IMR-90 (cell line): ENCODE results near the gene CPTP. TPM values are rescaled to one million over a fixed set of nuclear protein-coding genes. Genes with fewer than 3 reads are reported as not detected.

ENCODE experiments used
- ATAC-seq: fragments of 200-7000 bp; cut with Tn5 transposase; 2 replicates; pipeline ENCODE4 v1.9.1; 2020; ENCODE audit warnings: low read depth, mild to moderate bottlenecking, moderate library complexity
- BruUV-seq: library from RNA; stranded (reverse); fragments of 400-500 nt; replicated peaks from 2 replicates; lab custom pipeline; 2021; lab: Mats Ljungman, UMichigan
- CTCF ChIA-PET: fragments of 300-600 bp; formaldehyde crosslinking; extraction: SDS; loops from one replicate; lab custom pipeline; 2021; ENCODE audit warnings: antibody characterized with exemption; lab: Yijun Ruan, JAX
- POLR2A ChIA-PET: fragments of 300-600 bp; sonication (Branson Sonifier 250); formaldehyde crosslinking; loops from one replicate; lab custom pipeline; 2022; ENCODE audit warnings: antibody characterized with exemption; ENCODE audit not compliant: unreplicated experiment; lab: Charles Lee
- DNase-seq: peaks from one replicate; pipeline ENCODE4 v3.0.0; 2013
- H2AFZ ChIP-seq: replicated peaks from 2 replicates; pipeline ENCODE3; 2013; ENCODE audit warnings: low read length, mild to moderate bottlenecking; ENCODE audit not compliant: poor library complexity
- H2AK5ac ChIP-seq: 2 replicates; pipeline ENCODE4 v1.6.1; 2013; ENCODE audit warnings: low read depth, low read length, inconsistent platforms
- H2AK9ac ChIP-seq: replicated peaks from 2 replicates; pipeline ENCODE3; 2013; ENCODE audit warnings: mild to moderate bottlenecking, low read depth, low read length, moderate library complexity; ENCODE audit not compliant: poor library complexity
- H2BK120ac ChIP-seq: 2 replicates; pipeline ENCODE4 v1.6.1; 2013; ENCODE audit warnings: low read depth, low read length, inconsistent platforms
- H2BK15ac ChIP-seq: 3 replicates; pipeline ENCODE4 v1.6.1; 2013; ENCODE audit warnings: low read depth, low read length, inconsistent platforms
- H2BK20ac ChIP-seq: 2 replicates; pipeline ENCODE4 v1.6.1; 2013; ENCODE audit warnings: low read depth, mild to moderate bottlenecking, inconsistent platforms, low read length, moderate library complexity
- H2BK5ac ChIP-seq: 2 replicates; pipeline ENCODE4 v1.6.1; 2013; ENCODE audit warnings: mild to moderate bottlenecking, low read depth, low read length, inconsistent platforms; ENCODE audit not compliant: poor library complexity, severe bottlenecking
- H3K14ac ChIP-seq: replicated peaks from 2 replicates; pipeline ENCODE4 v1.6.1; 2013; ENCODE audit warnings: low read depth, low read length, inconsistent platforms
- H3K18ac ChIP-seq: 2 replicates; pipeline ENCODE4 v1.6.1; 2013; ENCODE audit warnings: low read depth, low read length, control low read depth
- H3K23ac ChIP-seq: 2 replicates; pipeline ENCODE4 v1.6.1; 2013; ENCODE audit warnings: low read depth, low read length, inconsistent platforms
- H3K27ac ChIP-seq: 2 replicates; pipeline ENCODE4 v1.5.1; 2013; ENCODE audit warnings: mild to moderate bottlenecking, control low read depth, low read length; ENCODE audit not compliant: insufficient read depth
- H3K27me3 ChIP-seq: 2 replicates; pipeline ENCODE4 v1.6.1; 2013; ENCODE audit warnings: low read length; ENCODE audit not compliant: control insufficient read depth, insufficient read depth
- H3K36me3 ChIP-seq: 2 replicates; pipeline ENCODE4 v1.6.1; 2013; ENCODE audit warnings: low read length, mixed read lengths; ENCODE audit not compliant: control insufficient read depth, insufficient read depth
- H3K4ac ChIP-seq: 2 replicates; pipeline ENCODE4 v1.6.1; 2013; ENCODE audit warnings: low read depth, low read length, inconsistent platforms
- H3K4me1 ChIP-seq: 2 replicates; pipeline ENCODE4 v1.6.1; 2013; ENCODE audit warnings: low read length, mixed read lengths; ENCODE audit not compliant: control insufficient read depth, insufficient read depth
- H3K4me2 ChIP-seq: 2 replicates; pipeline ENCODE4 v1.6.1; 2013; ENCODE audit warnings: low read depth, mild to moderate bottlenecking, control low read depth, low read length, moderate library complexity
- H3K4me3 ChIP-seq: 2 replicates; pipeline ENCODE4 v1.5.1; 2013; ENCODE audit warnings: low read depth, mild to moderate bottlenecking, control low read depth, low read length, moderate library complexity; ENCODE audit not compliant: insufficient read depth
- H3K56ac ChIP-seq: 2 replicates; pipeline ENCODE4 v1.6.1; 2013; ENCODE audit warnings: low read length, inconsistent platforms; ENCODE audit not compliant: insufficient read depth; ENCODE audit errors: extremely low read depth
- H3K79me1 ChIP-seq, 2 experiments: 2 replicates each; pipeline ENCODE4 v1.6.1; 2013; ENCODE audit warnings: low read length in 2 of 2, inconsistent platforms in 1 of 2, low read depth in 1 of 2
- H3K9ac ChIP-seq: 2 replicates; pipeline ENCODE4 v1.6.1; 2013; ENCODE audit warnings: low read depth, low read length, control low read depth
- H3K9me1 ChIP-seq: 2 replicates; pipeline ENCODE4 v1.6.1; 2013; ENCODE audit warnings: low read length, inconsistent platforms; ENCODE audit not compliant: insufficient read depth
- H3K9me3 ChIP-seq: 2 replicates; pipeline ENCODE4 v1.6.1; 2013; ENCODE audit warnings: low read length; ENCODE audit not compliant: control insufficient read depth, insufficient read depth
- H4K20me1 ChIP-seq: 2 replicates; pipeline ENCODE4 v1.6.1; 2013; ENCODE audit warnings: low read length, inconsistent platforms; ENCODE audit not compliant: insufficient read depth
- H4K5ac ChIP-seq: 2 replicates; pipeline ENCODE4 v1.6.1; 2013; ENCODE audit warnings: mild to moderate bottlenecking, low read depth, low read length, control low read depth
- H4K8ac ChIP-seq, 2 experiments: 2 replicates each; pipeline ENCODE4 v1.6.1; 2013; ENCODE audit warnings: low read depth in 2 of 2, low read length in 2 of 2, control low read depth in 1 of 2, inconsistent platforms in 1 of 2
- H4K91ac ChIP-seq: 2 replicates; pipeline ENCODE4 v1.6.1; 2013; ENCODE audit warnings: low read depth, low read length, inconsistent platforms; ENCODE audit not compliant: insufficient read depth
- BHLHE40 ChIP-seq: fragments of 150-350 bp; IDR thresholded peaks from 2 replicates; pipeline ENCODE4 v1.6.1; 2016; ENCODE audit warnings: mild to moderate bottlenecking, low read depth, low read length
- CEBPB ChIP-seq: IDR thresholded peaks from 2 replicates; pipeline ENCODE4 v1.6.1; 2012; ENCODE audit warnings: low read depth, low read length, improper control_type of control experiment
- CHD1 ChIP-seq: IDR thresholded peaks from 2 replicates; pipeline ENCODE4 v1.6.1; 2012; ENCODE audit warnings: low read depth, low read length, improper control_type of control experiment
- FOS ChIP-seq: fragments of 150-350 bp; IDR thresholded peaks from 2 replicates; pipeline ENCODE4 v1.6.1; 2016; ENCODE audit warnings: low read depth, low read length
- MAFK ChIP-seq: IDR thresholded peaks from 2 replicates; pipeline ENCODE4 v1.6.1; 2012; ENCODE audit warnings: low read depth, low read length, improper control_type of control experiment
- MAZ ChIP-seq: IDR thresholded peaks from 2 replicates; pipeline ENCODE4 v1.6.1; 2012; ENCODE audit warnings: low read depth, mild to moderate bottlenecking, low read length, improper control_type of control experiment, moderate library complexity, borderline replicate concordance
- MXI1 ChIP-seq: IDR thresholded peaks from 2 replicates; pipeline ENCODE4 v1.6.1; 2012; ENCODE audit warnings: low read depth, mild to moderate bottlenecking, low read length, moderate library complexity, borderline replicate concordance
- NFE2L2 ChIP-seq: fragments of 150-350 bp; IDR thresholded peaks from 2 replicates; pipeline ENCODE4 v1.6.1; 2016; ENCODE audit warnings: low read depth, mild to moderate bottlenecking, low read length
- POLR2A ChIP-seq: IDR thresholded peaks from 2 replicates; pipeline ENCODE4 v1.6.1; 2012; ENCODE audit warnings: mild to moderate bottlenecking, low read depth, low read length
- RAD21 ChIP-seq: IDR thresholded peaks from 2 replicates; pipeline ENCODE4 v1.6.1; 2012; ENCODE audit warnings: low read length, improper control_type of control experiment
- RCOR1 ChIP-seq: IDR thresholded peaks from 2 replicates; pipeline ENCODE4 v1.6.1; 2012; ENCODE audit warnings: mild to moderate bottlenecking, low read length, improper control_type of control experiment; ENCODE audit not compliant: insufficient replicate concordance
- RFX5 ChIP-seq: IDR thresholded peaks from 2 replicates; pipeline ENCODE4 v1.8.0; 2012; ENCODE audit warnings: low read depth, mild to moderate bottlenecking, low read length, moderate library complexity
- SMC3 ChIP-seq: fragments of 150-350 bp; IDR thresholded peaks from 2 replicates; pipeline ENCODE4 v1.6.1; 2016; ENCODE audit warnings: low read depth, mild to moderate bottlenecking, antibody characterized with exemption, low read length, moderate library complexity
- WGBS, 2 experiments: methylation state at CpG; one replicate each; pipeline versions ENCODE4 v1.1.5 to v1.1.7; 2013; ENCODE audit warnings: missing lambda C conversion rate in 2 of 2; ENCODE audit not compliant: insufficient read length in 1 of 2; ENCODE audit errors: extremely low coverage in 2 of 2; 5-methylcytosine and 5-hydroxymethylcytosine counted together
- dilution Hi-C: fragments of 300-500 bp; cut with HindIII; formaldehyde crosslinking; loops from one replicate; pipeline ENCODE4 v1.14.3; 2018; ENCODE audit warnings: low sequenced_read_pairs; ENCODE audit not compliant: unreplicated experiment
- in situ Hi-C: fragments of 300-500 bp; cut with MboI; formaldehyde crosslinking; loops from 3 replicates; pipeline ENCODE4 v1.14.3; 2019; ENCODE audit warnings: low sequenced_read_pairs, inconsistent platforms, mixed read lengths
- intact Hi-C: fragments of 100-400 bp; cut with micrococcal nuclease; formaldehyde crosslinking; loops from 2 replicates; pipeline ENCODE4 v1.10.0; 2022
- polyA plus RNA-seq, 3 experiments: library from polyadenylated mRNA; depleted of rRNA; stranded (reverse); fragments of >200 nt; gene quantifications; 2 replicates each; pipeline ENCODE4 v1.2.3, GENCODE V29; 2012; ENCODE audit warnings: low replicate concordance in 1 of 3
- total RNA-seq: library from RNA; depleted of rRNA; stranded (reverse); fragments of >200 nt; gene quantifications from 2 replicates; pipeline ENCODE4 v1.2.3, GENCODE V29; 2012
- TF ChIP-seq, protein P1 (sequence below): conservative IDR thresholded peaks from 2 replicates; pipeline ENCODE4 v1.5.1; 2012; ENCODE audit warnings: mild to moderate bottlenecking, low read depth, low read length, improper control_type of control experiment
- TF ChIP-seq, protein P2 (sequence below): fragments of 150-350 bp; IDR thresholded peaks from 2 replicates; pipeline ENCODE4 v1.6.1; 2016; ENCODE audit warnings: low read depth, mild to moderate bottlenecking, low read length, moderate library complexity, borderline replicate concordance
- TF ChIP-seq, protein P3 (sequence below): fragments of 150-350 bp; IDR thresholded peaks from 2 replicates; pipeline ENCODE4 v1.6.1; 2017; ENCODE audit warnings: mild to moderate bottlenecking, antibody characterized with exemption, low read length, low read depth

CPTP gene
- total and polyA plus RNA-seq, 2 of the 4 experiments (the other 2 are of a cell fraction): 2.7 to 12.1 TPM

DNA sequence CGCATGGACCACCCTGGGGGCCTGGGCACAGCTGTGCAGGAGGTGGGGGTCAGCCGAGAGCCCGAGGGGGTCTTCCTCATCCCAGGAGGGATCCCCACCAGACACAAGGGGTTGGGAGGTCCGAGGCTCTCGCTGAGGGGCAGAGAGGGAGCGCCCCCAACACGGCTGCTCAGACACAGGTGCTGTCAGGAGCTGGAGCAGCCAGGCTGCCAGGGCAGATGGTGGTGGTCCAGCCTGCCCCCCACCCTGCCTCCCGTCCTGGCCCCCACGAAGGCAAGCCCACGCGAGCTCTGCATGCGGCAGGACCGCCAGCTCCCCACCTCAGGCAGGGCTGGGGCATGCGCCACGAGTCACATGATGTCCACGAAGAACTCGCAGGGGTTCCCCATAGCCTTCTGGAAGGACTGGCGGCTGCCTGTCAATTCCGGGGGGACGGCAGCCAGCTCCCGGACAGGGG is 11.2 kb downstream of the CPTP start:
- WGBS, 2 experiments: 100% methylated on average over 2 of the region's 21 CpGs; no CpG with 5 or more reads in 1 of the 2 experiments
- no peak overlapping the region for H3K4me2 ChIP-seq
- intact Hi-C loops (no loop called here), dilution Hi-C loops (no loop called here), in situ Hi-C loops (no loop called here)
- BruUV-seq: TSS peak; percentile 64
- peaks cover 4 to 9% of the 10 kb centered on the region in 2 experiments for H3K79me1 ChIP-seq
- no peak overlapping the region for H4K8ac ChIP-seq
- H3K4ac ChIP-seq: no peak overlapping the region
- no peak overlapping the region for H4K5ac ChIP-seq
- DNase-seq: no peak
- H3K4me3 ChIP-seq: no peak overlapping the region
- no peak overlapping the region for H3K14ac ChIP-seq
- ChIA-PET CTCF (no interaction called here), POLR2A (no interaction called here)
- no peak overlapping the region for H2BK120ac ChIP-seq
- no peak overlapping the region for H2AK5ac ChIP-seq
- no peak overlapping the region for H3K9ac ChIP-seq
- H3K36me3 ChIP-seq: peaks cover 40% of the 10 kb centered on the region
- H3K9me3 ChIP-seq: no peaks in the 10 kb centered on the region
- H2AFZ ChIP-seq: no peak overlapping the region
- TF ChIP-seq MXI1: no peak
- TF ChIP-seq, protein P1, sequence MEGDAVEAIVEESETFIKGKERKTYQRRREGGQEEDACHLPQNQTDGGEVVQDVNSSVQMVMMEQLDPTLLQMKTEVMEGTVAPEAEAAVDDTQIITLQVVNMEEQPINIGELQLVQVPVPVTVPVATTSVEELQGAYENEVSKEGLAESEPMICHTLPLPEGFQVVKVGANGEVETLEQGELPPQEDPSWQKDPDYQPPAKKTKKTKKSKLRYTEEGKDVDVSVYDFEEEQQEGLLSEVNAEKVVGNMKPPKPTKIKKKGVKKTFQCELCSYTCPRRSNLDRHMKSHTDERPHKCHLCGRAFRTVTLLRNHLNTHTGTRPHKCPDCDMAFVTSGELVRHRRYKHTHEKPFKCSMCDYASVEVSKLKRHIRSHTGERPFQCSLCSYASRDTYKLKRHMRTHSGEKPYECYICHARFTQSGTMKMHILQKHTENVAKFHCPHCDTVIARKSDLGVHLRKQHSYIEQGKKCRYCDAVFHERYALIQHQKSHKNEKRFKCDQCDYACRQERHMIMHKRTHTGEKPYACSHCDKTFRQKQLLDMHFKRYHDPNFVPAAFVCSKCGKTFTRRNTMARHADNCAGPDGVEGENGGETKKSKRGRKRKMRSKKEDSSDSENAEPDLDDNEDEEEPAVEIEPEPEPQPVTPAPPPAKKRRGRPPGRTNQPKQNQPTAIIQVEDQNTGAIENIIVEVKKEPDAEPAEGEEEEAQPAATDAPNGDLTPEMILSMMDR: no peak
- TF ChIP-seq RCOR1: no peak
- no peak for TF ChIP-seq NFE2L2
- no peak for TF ChIP-seq CEBPB
- no peak for TF ChIP-seq CHD1
- TF ChIP-seq BHLHE40: no peak
- TF ChIP-seq FOS: no peak
- TF ChIP-seq, protein P2, sequence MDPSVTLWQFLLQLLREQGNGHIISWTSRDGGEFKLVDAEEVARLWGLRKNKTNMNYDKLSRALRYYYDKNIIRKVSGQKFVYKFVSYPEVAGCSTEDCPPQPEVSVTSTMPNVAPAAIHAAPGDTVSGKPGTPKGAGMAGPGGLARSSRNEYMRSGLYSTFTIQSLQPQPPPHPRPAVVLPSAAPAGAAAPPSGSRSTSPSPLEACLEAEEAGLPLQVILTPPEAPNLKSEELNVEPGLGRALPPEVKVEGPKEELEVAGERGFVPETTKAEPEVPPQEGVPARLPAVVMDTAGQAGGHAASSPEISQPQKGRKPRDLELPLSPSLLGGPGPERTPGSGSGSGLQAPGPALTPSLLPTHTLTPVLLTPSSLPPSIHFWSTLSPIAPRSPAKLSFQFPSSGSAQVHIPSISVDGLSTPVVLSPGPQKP: no peak
- no peak for TF ChIP-seq MAZ
- no peak for TF ChIP-seq MAFK
- TF ChIP-seq, protein P3, sequence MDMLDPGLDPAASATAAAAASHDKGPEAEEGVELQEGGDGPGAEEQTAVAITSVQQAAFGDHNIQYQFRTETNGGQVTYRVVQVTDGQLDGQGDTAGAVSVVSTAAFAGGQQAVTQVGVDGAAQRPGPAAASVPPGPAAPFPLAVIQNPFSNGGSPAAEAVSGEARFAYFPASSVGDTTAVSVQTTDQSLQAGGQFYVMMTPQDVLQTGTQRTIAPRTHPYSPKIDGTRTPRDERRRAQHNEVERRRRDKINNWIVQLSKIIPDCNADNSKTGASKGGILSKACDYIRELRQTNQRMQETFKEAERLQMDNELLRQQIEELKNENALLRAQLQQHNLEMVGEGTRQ: no peak
- no peak for TF ChIP-seq RAD21
- no peak for TF ChIP-seq POLR2A
- no peak for TF ChIP-seq SMC3
- TF ChIP-seq RFX5: no peak
- no peak overlapping the region for H3K23ac ChIP-seq
- peaks cover 4% of the 10 kb centered on the region for H3K9me1 ChIP-seq
- no peak overlapping the region for H2BK15ac ChIP-seq
- no peaks in the 10 kb centered on the region for H3K4me1 ChIP-seq
- no peak overlapping the region for H3K18ac ChIP-seq
- H4K20me1 ChIP-seq: peaks cover 7% of the 10 kb centered on the region
- H2BK5ac ChIP-seq: no peak overlapping the region
- no peak overlapping the region for H2AK9ac ChIP-seq
- H4K91ac ChIP-seq: no peak overlapping the region
- no peak for ATAC-seq
- H3K56ac ChIP-seq: no peak overlapping the region
- H2BK20ac ChIP-seq: no peak overlapping the region
- H3K27me3 ChIP-seq: no peaks in the 10 kb centered on the region
- no peak overlapping the region for H3K27ac ChIP-seq
